D721Med (cell line): ENCODE data around the gene MGAT4B.
A peak's percentile ranks its signal among the peaks of the same experiment; 100 is the strongest.

Experiments used
- DNase-seq: peaks from one replicate; pipeline ENCODE4 v3.0.0; 2011; ENCODE audit warnings: low spot score; ENCODE audit not compliant: insufficient read length
- FAIRE-seq: peaks from 2 replicates; lab custom pipeline; 2011; peaks lifted over from hg19 to GRCh38; lab: Jason Lieb, UNC
- TF ChIP-seq, protein P1 (sequence below): IDR thresholded peaks from 2 replicates; pipeline ENCODE4 v1.5.1; 2012; ENCODE audit warnings: mild to moderate bottlenecking, control low read depth; ENCODE audit not compliant: insufficient read depth; ENCODE audit errors: missing control alignments

Gene MGAT4B

GRCh38 chr5:179802207-179802883, 4.3 kb downstream of the MGAT4B start:
- FAIRE-seq: no peak

GRCh38 chr5:179801304-179802206, 5.1 kb downstream of the MGAT4B start:
- no peak for FAIRE-seq
- no peak for DNase-seq
- TF ChIP-seq, protein P1, sequence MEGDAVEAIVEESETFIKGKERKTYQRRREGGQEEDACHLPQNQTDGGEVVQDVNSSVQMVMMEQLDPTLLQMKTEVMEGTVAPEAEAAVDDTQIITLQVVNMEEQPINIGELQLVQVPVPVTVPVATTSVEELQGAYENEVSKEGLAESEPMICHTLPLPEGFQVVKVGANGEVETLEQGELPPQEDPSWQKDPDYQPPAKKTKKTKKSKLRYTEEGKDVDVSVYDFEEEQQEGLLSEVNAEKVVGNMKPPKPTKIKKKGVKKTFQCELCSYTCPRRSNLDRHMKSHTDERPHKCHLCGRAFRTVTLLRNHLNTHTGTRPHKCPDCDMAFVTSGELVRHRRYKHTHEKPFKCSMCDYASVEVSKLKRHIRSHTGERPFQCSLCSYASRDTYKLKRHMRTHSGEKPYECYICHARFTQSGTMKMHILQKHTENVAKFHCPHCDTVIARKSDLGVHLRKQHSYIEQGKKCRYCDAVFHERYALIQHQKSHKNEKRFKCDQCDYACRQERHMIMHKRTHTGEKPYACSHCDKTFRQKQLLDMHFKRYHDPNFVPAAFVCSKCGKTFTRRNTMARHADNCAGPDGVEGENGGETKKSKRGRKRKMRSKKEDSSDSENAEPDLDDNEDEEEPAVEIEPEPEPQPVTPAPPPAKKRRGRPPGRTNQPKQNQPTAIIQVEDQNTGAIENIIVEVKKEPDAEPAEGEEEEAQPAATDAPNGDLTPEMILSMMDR: peak; percentile 51

More at GRCh38 chr5:179802207-179802883, 4.3 kb downstream of the MGAT4B start:
- TF ChIP-seq, protein P1: no peak
- no peak for DNase-seq

GRCh38 chr5:179800696-179801201, 5.9 kb downstream of the MGAT4B start:
- TF ChIP-seq, protein P1: no peak
- FAIRE-seq: no peak

GRCh38 chr5:179800071-179800695, 6.5 kb downstream of the MGAT4B start:
- DNase-seq (no peak), FAIRE-seq (no peak)
- TF ChIP-seq, protein P1: no peak

More at GRCh38 chr5:179800696-179801201, 5.9 kb downstream of the MGAT4B start:
- DNase-seq: no peak

DNA sequence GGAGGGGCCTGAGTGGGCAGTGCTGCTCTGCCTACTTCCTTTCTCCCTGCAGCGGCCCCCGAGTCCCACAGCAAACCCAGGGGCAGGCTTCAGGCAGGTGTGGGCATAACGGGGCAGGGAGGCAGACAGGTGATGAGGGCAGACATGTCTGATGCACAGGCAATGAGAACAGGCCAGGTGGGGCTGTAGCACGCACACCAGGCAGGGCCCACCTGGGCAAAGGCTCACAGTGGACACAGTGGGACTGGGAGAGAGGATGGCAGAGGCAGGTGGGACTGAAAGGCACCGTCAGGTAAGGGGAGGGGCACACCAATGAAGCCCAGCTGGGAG, 7.1 kb downstream of the MGAT4B start:
- TF ChIP-seq, protein P1: no peak
- DNase-seq: no peak
- FAIRE-seq: no peak

DNA sequence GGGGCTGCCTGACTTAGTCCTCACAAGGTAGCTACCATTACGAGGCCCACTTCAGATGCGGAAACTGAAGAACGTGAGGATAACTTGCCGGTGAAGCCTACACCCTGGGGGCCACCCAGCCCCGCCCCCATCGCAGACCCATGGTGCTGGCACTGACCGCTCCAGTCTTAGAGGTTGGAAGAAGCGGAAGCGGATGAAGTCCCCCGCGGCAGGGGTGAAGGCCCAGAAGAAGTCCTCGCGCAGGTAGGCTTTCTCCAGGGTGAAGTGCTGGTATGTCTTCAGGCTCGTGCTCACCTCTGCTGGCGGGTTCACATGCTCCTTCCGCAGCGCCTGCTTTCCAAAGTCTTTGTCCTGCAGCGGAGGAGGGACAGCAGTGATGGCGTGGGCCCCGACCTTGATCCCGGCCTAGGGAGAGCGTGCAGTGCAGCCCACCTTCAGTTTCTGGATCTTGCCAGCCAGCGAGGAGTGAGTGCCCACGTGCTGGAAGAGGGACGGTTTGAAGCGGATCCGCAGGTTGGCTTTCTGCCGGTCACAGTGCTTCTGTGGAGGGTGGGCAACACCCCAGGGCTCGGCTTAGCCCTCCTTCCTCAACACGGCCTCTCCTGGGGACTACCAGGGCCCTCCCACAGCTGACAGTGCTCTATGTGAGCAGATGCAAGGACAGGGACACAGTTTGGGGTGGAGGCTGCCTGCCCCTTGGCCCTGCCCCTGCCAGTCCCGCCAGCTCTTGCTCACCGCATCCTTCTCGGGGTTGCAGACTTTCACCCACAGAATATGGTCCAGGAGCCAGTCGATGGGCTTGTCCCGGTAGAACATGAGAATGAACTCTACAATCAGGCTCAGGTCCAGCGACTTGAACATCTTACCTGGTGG, 7.7 kb downstream of the MGAT4B start:
- DNase-seq (no peak), FAIRE-seq (no peak)
- TF ChIP-seq, protein P1: no peak
